WTC11 (cell line): Measurements from ENCODE around the gene PCNX4. TPM values are rescaled to one million over a fixed set of nuclear protein-coding genes. Genes with fewer than 3 reads are reported as not detected.

Experiments used
- ATAC-seq: fragments of 200-7000 bp; cut with Tn5 transposase; 2 replicates; pipeline ENCODE4 v1.10.0; 2021; ENCODE audit warnings: mild to moderate bottlenecking, moderate library complexity
- CTCF ChIA-PET: fragments of 300-600 bp; sonication (Branson Sonifier 250); formaldehyde crosslinking; loops from one replicate; lab custom pipeline; 2021; ENCODE audit warnings: antibody characterized with exemption; lab: Charles Lee
- POLR2A ChIA-PET: fragments of 350-600 bp; sonication (Branson Sonifier 250); formaldehyde crosslinking; loops from one replicate; lab custom pipeline; 2021; ENCODE audit warnings: antibody characterized with exemption; lab: Charles Lee
- DNase-seq: peaks from one replicate; pipeline ENCODE4 v3.0.0; 2021; ENCODE audit warnings: low spot score
- H3K27ac Mint-ChIP-seq: 2 replicates; pipeline ENCODE4 v1.8.0; 2021; ENCODE audit warnings: mixed read lengths
- H3K27me3 Mint-ChIP-seq: 2 replicates; pipeline ENCODE4 v1.8.0; 2021; ENCODE audit warnings: low read depth, mild to moderate bottlenecking, moderate library complexity, mixed read lengths
- H3K36me3 Mint-ChIP-seq: 2 replicates; pipeline ENCODE4 v1.8.0; 2021; ENCODE audit warnings: mixed read lengths
- H3K4me1 Mint-ChIP-seq: 2 replicates; pipeline ENCODE4 v1.8.0; 2022; ENCODE audit warnings: mixed read lengths
- H3K4me3 Mint-ChIP-seq: 2 replicates; pipeline ENCODE4 v1.8.0; 2021; ENCODE audit warnings: mild to moderate bottlenecking, moderate library complexity, mixed read lengths
- H3K9me3 Mint-ChIP-seq: 2 replicates; pipeline ENCODE4 v1.8.0; 2021; ENCODE audit warnings: mixed read lengths
- ATF3 ChIP-seq: sonication (generic); formaldehyde crosslinking; conservative IDR thresholded peaks from 2 replicates; pipeline ENCODE4 v1.8.1; 2022; ENCODE audit warnings: mild to moderate bottlenecking, missing genetic modification reagents
- CBFB ChIP-seq: sonication (generic); formaldehyde crosslinking; IDR thresholded peaks from 2 replicates; pipeline ENCODE4 v1.8.1; 2022; ENCODE audit warnings: mild to moderate bottlenecking, low read depth, missing genetic modification reagents
- CREM ChIP-seq: sonication (generic); formaldehyde crosslinking; IDR thresholded peaks from 2 replicates; pipeline ENCODE4 v1.8.1; 2022; ENCODE audit warnings: mild to moderate bottlenecking, missing genetic modification reagents, moderate library complexity
- E2F5 ChIP-seq: sonication (generic); formaldehyde crosslinking; IDR thresholded peaks from 2 replicates; pipeline ENCODE4 v1.8.1; 2022; ENCODE audit warnings: mild to moderate bottlenecking, moderate library complexity, missing genetic modification reagents
- ESRRA ChIP-seq: sonication (generic); formaldehyde crosslinking; IDR thresholded peaks from 2 replicates; pipeline ENCODE4 v1.8.1; 2022; ENCODE audit warnings: mild to moderate bottlenecking, missing genetic modification reagents, borderline replicate concordance
- ETV6 ChIP-seq: sonication (generic); formaldehyde crosslinking; IDR thresholded peaks from 2 replicates; pipeline ENCODE4 v1.8.1; 2022; ENCODE audit warnings: mild to moderate bottlenecking, missing genetic modification reagents
- FOXK1 ChIP-seq: sonication (generic); formaldehyde crosslinking; IDR thresholded peaks from 2 replicates; pipeline ENCODE4 v1.8.0; 2022; ENCODE audit warnings: mild to moderate bottlenecking, moderate library complexity, missing genetic modification reagents
- FOXP4 ChIP-seq: sonication (generic); formaldehyde crosslinking; IDR thresholded peaks from 2 replicates; pipeline ENCODE4 v1.8.0; 2022; ENCODE audit warnings: mild to moderate bottlenecking, missing genetic modification reagents
- IRF1 ChIP-seq: sonication (generic); formaldehyde crosslinking; IDR thresholded peaks from 2 replicates; pipeline ENCODE4 v1.8.0; 2023; ENCODE audit warnings: missing genetic modification reagents
- IRF2 ChIP-seq: sonication (generic); formaldehyde crosslinking; IDR thresholded peaks from 2 replicates; pipeline ENCODE4 v1.8.0; 2022; ENCODE audit warnings: low read depth, missing genetic modification reagents, borderline replicate concordance
- JAZF1 ChIP-seq: fragments of 250-450 bp; sonication (Bioruptor Pico); IDR thresholded peaks from 2 replicates; pipeline ENCODE4 v1.9.0; 2021; ENCODE audit warnings: moderate library complexity, mild to moderate bottlenecking, inconsistent platforms
- JUN ChIP-seq: sonication (generic); formaldehyde crosslinking; IDR thresholded peaks from 2 replicates; pipeline ENCODE4 v1.8.0; 2023; ENCODE audit warnings: mild to moderate bottlenecking, missing genetic modification reagents
- MYBL2 ChIP-seq: sonication (generic); formaldehyde crosslinking; IDR thresholded peaks from 2 replicates; pipeline ENCODE4 v1.8.1; 2023; ENCODE audit warnings: mild to moderate bottlenecking, moderate library complexity, missing genetic modification reagents
- NFE2L1 ChIP-seq: sonication (generic); formaldehyde crosslinking; IDR thresholded peaks from 2 replicates; pipeline ENCODE4 v1.8.1; 2023; ENCODE audit warnings: missing genetic modification reagents
- NR3C1 ChIP-seq: sonication (generic); formaldehyde crosslinking; conservative IDR thresholded peaks from 2 replicates; pipeline ENCODE4 v1.8.1; 2023; ENCODE audit warnings: low read depth, mild to moderate bottlenecking, missing genetic modification reagents
- OVOL2 ChIP-seq: fragments of 250-450 bp; sonication (Bioruptor Pico); IDR thresholded peaks from 2 replicates; pipeline ENCODE4 v1.9.0; 2021; ENCODE audit warnings: mild to moderate bottlenecking, borderline replicate concordance
- SMAD3 ChIP-seq: sonication (generic); formaldehyde crosslinking; IDR thresholded peaks from 2 replicates; pipeline ENCODE4 v1.8.0; 2022; ENCODE audit warnings: missing genetic modification reagents, mild to moderate bottlenecking, borderline replicate concordance
- SMAD4 ChIP-seq: sonication (generic); formaldehyde crosslinking; IDR thresholded peaks from 2 replicates; pipeline ENCODE4 v1.8.0; 2022; ENCODE audit warnings: mild to moderate bottlenecking, missing genetic modification reagents
- TP53 ChIP-seq: sonication (generic); formaldehyde crosslinking; IDR thresholded peaks from 2 replicates; pipeline ENCODE4 v1.8.1; 2023; ENCODE audit warnings: mild to moderate bottlenecking, missing genetic modification reagents
- ZBTB43 ChIP-seq: sonication (generic); formaldehyde crosslinking; IDR thresholded peaks from 2 replicates; pipeline ENCODE4 v1.8.1; 2023; ENCODE audit warnings: mild to moderate bottlenecking, missing genetic modification reagents
- ZNF121 ChIP-seq: sonication (generic); formaldehyde crosslinking; IDR thresholded peaks from 2 replicates; pipeline ENCODE4 v1.8.0; 2023; ENCODE audit warnings: missing genetic modification reagents
- ZNF138 ChIP-seq: sonication (generic); formaldehyde crosslinking; conservative IDR thresholded peaks from 2 replicates; pipeline ENCODE4 v1.8.1; 2022; ENCODE audit warnings: mild to moderate bottlenecking, moderate library complexity, missing genetic modification reagents
- ZNF232 ChIP-seq: sonication (generic); formaldehyde crosslinking; IDR thresholded peaks from 2 replicates; pipeline ENCODE4 v1.8.0; 2022; ENCODE audit warnings: mild to moderate bottlenecking, missing genetic modification reagents
- ZNF317 ChIP-seq: sonication (generic); formaldehyde crosslinking; IDR thresholded peaks from 2 replicates; pipeline ENCODE4 v1.8.1; 2023; ENCODE audit warnings: low read depth, mild to moderate bottlenecking, moderate library complexity, missing genetic modification reagents, borderline replicate concordance
- ZNF425 ChIP-seq: fragments of 250-450 bp; sonication (Bioruptor Pico); conservative IDR thresholded peaks from 2 replicates; pipeline ENCODE4 v1.9.0; 2021; ENCODE audit warnings: mild to moderate bottlenecking
- ZNF512 ChIP-seq: sonication (generic); formaldehyde crosslinking; IDR thresholded peaks from 2 replicates; pipeline ENCODE4 v1.8.1; 2022; ENCODE audit warnings: missing genetic modification reagents, borderline replicate concordance
- ZSCAN18 ChIP-seq: fragments of 250-450 bp; sonication (Bioruptor Pico); IDR thresholded peaks from 2 replicates; pipeline ENCODE4 v2.1.2; 2022; ENCODE audit warnings: mild to moderate bottlenecking, moderate library complexity
- total RNA-seq: library from RNA; stranded (reverse); gene quantifications from 3 replicates; pipeline ENCODE4 v1.2.3, GENCODE V29; 2021

Gene PCNX4
- total RNA-seq, 1 experiment from 2014 or later: 31.7 TPM

GRCh38 chr14:60164712-60165546, 73.2 kb downstream of the PCNX4 start, which contains the start of gene DHRS7:
TSS of gene DHRS7 (minus strand) at chr14:60165398. CDS start at chr14:60165309, 89 bp downstream.
- POLR2A ChIA-PET: interaction anchor here (1.3 to 1.8 kb wide), 2 partner anchors 9 to 11 kb away, joined by 4 to 6 read pairs; no protein-coding TSS in a partner anchor
- H3K4me1 Mint-ChIP-seq: peaks cover 37% of the 10 kb centered on the region
- CTCF ChIA-PET: interaction anchor here (1.0 to 2.2 kb wide), 6 partner anchors 19 to 588 kb away, joined by 3 to 14 read pairs (median 4); partner anchors contain the start of genes CCDC175, PCNX4 and PPM1A
- DNase-seq (peak; percentile 78), ATAC-seq (peak; percentile 93)
- no peaks in the 10 kb centered on the region for H3K36me3 Mint-ChIP-seq
- H3K27ac Mint-ChIP-seq: peak within 1 kb of the TSS; percentile 97
- H3K4me3 Mint-ChIP-seq: peak within 1 kb of the TSS; percentile 97
- H3K9me3 Mint-ChIP-seq: no peaks in the 10 kb centered on the region
- peaks cover 6% of the 10 kb centered on the region for H3K27me3 Mint-ChIP-seq
- TF ChIP-seq ZNF121 (CRISPR knock-in tag): no peak
- peak; percentile 79; the same call in 1 of the 2 replicates for TF ChIP-seq IRF1 (CRISPR knock-in tag)
- TF ChIP-seq ZNF425 (CRISPR knock-in tag): no peak
- peak; percentile 66; the same call in 1 of the 2 replicates for TF ChIP-seq ETV6 (CRISPR knock-in tag)
- TF ChIP-seq ZBTB43: no peak
- TF ChIP-seq ZNF512 (CRISPR knock-in tag): no peak
- TF ChIP-seq SMAD4 (CRISPR knock-in tag): no peak
- peak; percentile 73; the same call in 1 of the 2 replicates for TF ChIP-seq E2F5 (CRISPR knock-in tag)
- no peak for TF ChIP-seq NR3C1 (CRISPR knock-in tag)
- TF ChIP-seq TP53 (CRISPR knock-in tag): peak; percentile 87
- no peak for TF ChIP-seq ESRRA (CRISPR knock-in tag)
- TF ChIP-seq ZNF317 (CRISPR knock-in tag): no peak
- TF ChIP-seq IRF2 (CRISPR knock-in tag): no peak
- peak; percentile 61; the same call in 1 of the 2 replicates for TF ChIP-seq JUN
- no peak for TF ChIP-seq NFE2L1 (CRISPR knock-in tag)
- TF ChIP-seq CREM (CRISPR knock-in tag): peak; percentile 60; the same call in 1 of the 2 replicates
- TF ChIP-seq FOXK1 (CRISPR knock-in tag): peak; percentile 66
- TF ChIP-seq ZNF138 (CRISPR knock-in tag): no peak
- TF ChIP-seq ZNF232: no peak
- 0 out of 2 replicates have a peak, but pooled peaks have one; percentile 36 for TF ChIP-seq CBFB (CRISPR knock-in tag)
- no peak for TF ChIP-seq OVOL2
- TF ChIP-seq MYBL2 (CRISPR knock-in tag): no peak
- TF ChIP-seq SMAD3 (CRISPR knock-in tag): no peak
- TF ChIP-seq JAZF1: no peak
- no peak for TF ChIP-seq ATF3 (CRISPR knock-in tag)
- no peak for TF ChIP-seq ZSCAN18 (CRISPR knock-in tag)
- TF ChIP-seq FOXP4 (CRISPR knock-in tag): peak; percentile 82
